DOHH2 (cell line): ENCODE measurements around the gene SEC16A.

Experiments used
- H3F3A ChIP-seq: fragments of 200-600 bp; sonication (generic), shearing (Covaris generic); 2 replicates; pipeline ENCODE4 v1.6.0; 2016; ENCODE audit warnings: antibody characterized with exemption, mild to moderate bottlenecking; ENCODE audit not compliant: control insufficient read depth, insufficient read depth
- H3K27ac ChIP-seq: fragments of 200-600 bp; sonication (generic); 2 replicates; pipeline ENCODE4 v1.5.1; 2014; ENCODE audit warnings: low read depth, mild to moderate bottlenecking, low read length, moderate library complexity
- H3K27me3 ChIP-seq: fragments of 200-600 bp; sonication (generic); 2 replicates; pipeline ENCODE4 v1.6.1; 2014; ENCODE audit warnings: mild to moderate bottlenecking, low read length, mixed read lengths; ENCODE audit not compliant: control insufficient read depth
- H3K36me3 ChIP-seq: fragments of 200-600 bp; sonication (generic); 2 replicates; pipeline ENCODE4 v1.6.1; 2014; ENCODE audit warnings: mild to moderate bottlenecking, low read length, moderate library complexity, mixed read lengths; ENCODE audit not compliant: control insufficient read depth
- H3K4me1 ChIP-seq: fragments of 200-600 bp; sonication (generic); 2 replicates; pipeline ENCODE4 v1.6.1; 2014; ENCODE audit warnings: mild to moderate bottlenecking, low read length, mixed read lengths; ENCODE audit not compliant: control insufficient read depth
- H3K4me2 ChIP-seq: fragments of 200-600 bp; sonication (generic); 2 replicates; pipeline ENCODE4 v1.6.0; 2014; ENCODE audit warnings: mild to moderate bottlenecking, low read length, moderate library complexity
- H3K4me3 ChIP-seq: fragments of 200-600 bp; sonication (generic); 2 replicates; pipeline ENCODE4 v1.5.1; 2014; ENCODE audit warnings: mild to moderate bottlenecking, low read length, mixed read lengths
- H3K79me2 ChIP-seq: fragments of 200-600 bp; sonication (generic); 2 replicates; pipeline ENCODE4 v1.6.1; 2014; ENCODE audit warnings: mild to moderate bottlenecking, low read length, mixed read lengths; ENCODE audit not compliant: control insufficient read depth
- H3K9me2 ChIP-seq: fragments of 200-600 bp; sonication (generic); replicated peaks from 2 replicates; pipeline ENCODE4 v1.6.1; 2014; ENCODE audit warnings: mild to moderate bottlenecking, low read length, mixed read lengths; ENCODE audit not compliant: control insufficient read depth
- H3K9me3 ChIP-seq: fragments of 200-600 bp; sonication (generic); 2 replicates; pipeline ENCODE4 v1.6.1; 2014; ENCODE audit warnings: antibody characterized with exemption, low read length, mixed read lengths; ENCODE audit not compliant: control insufficient read depth, insufficient read depth
- H4K20me1 ChIP-seq: fragments of 200-600 bp; sonication (generic); 2 replicates; pipeline ENCODE4 v1.6.0; 2014; ENCODE audit warnings: low read depth, mild to moderate bottlenecking, antibody characterized with exemption, low read length, moderate library complexity; ENCODE audit not compliant: control insufficient read depth, insufficient read depth
- CTCF ChIP-seq: fragments of 200-600 bp; sonication (generic); IDR thresholded peaks from one replicate; pipeline ENCODE4 v1.5.1; 2014; ENCODE audit warnings: antibody characterized with exemption, mild to moderate bottlenecking, low read depth, low read length; ENCODE audit not compliant: poor library complexity, severe bottlenecking
- EZH2phosphoT487 ChIP-seq: fragments of 200-600 bp; sonication (generic); IDR thresholded peaks from 2 replicates; pipeline ENCODE4 v1.6.1; 2017; ENCODE audit warnings: borderline replicate concordance, mild to moderate bottlenecking, antibody characterized with exemption, low read length, moderate library complexity, mixed read lengths

SEC16A gene

GRCh38 chr9:136484153-136485048 lies 1.6 kb upstream of the SEC16A start:
- no peak for TF ChIP-seq EZH2phosphoT487
- TF ChIP-seq CTCF = no peak
- Histone ChIP-seq H3K4me3 (peak overlapping the region; percentile 89), H4K20me1 (peaks cover 22% of the 10 kb centered on the region; the same call in 1 of the 2 replicates), H3K27ac (no peak overlapping the region), H3K4me2 (peak overlapping the region; percentile 96), H3K27me3 (no peaks in the 10 kb centered on the region), H3K36me3 (peaks cover 15% of the 10 kb centered on the region), H3K79me2 (peaks cover 35% of the 10 kb centered on the region), H3F3A (no peaks in the 10 kb centered on the region), H3K4me1 (peaks cover 20% of the 10 kb centered on the region), H3K9me3 (no peaks in the 10 kb centered on the region), H3K9me2 (no peaks in the 10 kb centered on the region)

GRCh38 chr9:136483589-136484152 lies 831 bp upstream of the SEC16A start:
- TF ChIP-seq CTCF (no peak), EZH2phosphoT487 (no peak)
- H3K27ac ChIP-seq = peak overlapping the region; percentile 85
- H4K20me1 ChIP-seq = peaks cover 22% of the 10 kb centered on the region; the same call in 1 of the 2 replicates
- H3K79me2 ChIP-seq = peaks cover 42% of the 10 kb centered on the region
- no peaks in the 10 kb centered on the region for H3K9me2 ChIP-seq
- no peaks in the 10 kb centered on the region for H3K27me3 ChIP-seq
- no peaks in the 10 kb centered on the region for H3K9me3 ChIP-seq
- peaks cover 20% of the 10 kb centered on the region for H3K4me1 ChIP-seq
- peak overlapping the region; percentile 96 for H3K4me2 ChIP-seq
- peaks cover 18% of the 10 kb centered on the region for H3K36me3 ChIP-seq
- H3F3A ChIP-seq = no peaks in the 10 kb centered on the region
- H3K4me3 ChIP-seq = peak overlapping the region; percentile 89

DNA sequence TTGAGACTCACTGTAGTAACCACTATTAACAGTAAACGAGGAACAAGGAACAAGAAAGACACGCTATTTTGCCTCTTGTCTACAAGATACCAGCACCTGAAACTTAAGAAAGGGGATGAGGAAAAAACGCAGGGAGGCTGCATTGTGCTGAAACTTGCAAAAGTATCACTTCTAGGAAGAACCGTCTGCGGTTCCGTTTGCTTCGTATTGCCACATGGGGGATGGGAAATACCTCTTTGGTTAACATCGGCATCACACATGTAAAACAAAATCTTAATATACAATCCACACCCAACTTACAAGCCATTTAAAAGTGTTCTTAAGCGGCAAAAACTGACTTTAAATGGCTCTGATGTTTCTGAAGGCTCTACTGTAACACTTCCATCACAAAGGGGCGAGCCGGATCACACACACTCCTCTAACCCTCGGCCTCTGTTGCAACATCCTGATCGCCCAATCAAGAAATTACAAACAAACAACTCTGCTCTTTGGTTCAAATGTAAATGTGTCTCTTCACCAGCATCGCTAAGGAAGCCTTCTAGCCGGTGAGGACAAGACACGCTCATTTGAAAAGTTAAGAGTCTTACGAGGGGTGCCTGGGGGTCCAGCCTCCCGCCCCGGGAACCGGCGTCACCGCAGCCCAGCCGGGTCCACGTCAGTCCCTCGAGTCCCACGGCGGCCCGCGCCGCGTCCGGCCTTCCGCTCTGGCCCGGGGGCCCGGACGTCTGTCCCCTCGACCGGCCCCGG lies 621 bp downstream of the SEC16A start:
- peaks cover 57% of the 10 kb centered on the region for H3K79me2 ChIP-seq
- peaks cover 29% of the 10 kb centered on the region; the same call in 1 of the 2 replicates for H4K20me1 ChIP-seq
- H3K36me3 ChIP-seq = peaks cover 28% of the 10 kb centered on the region

More for the DNA sequence above, 621 bp downstream of the SEC16A start:
- Histone ChIP-seq H3K27ac (peak overlapping the region; percentile 58), H3K27me3 (no peaks in the 10 kb centered on the region), H3K4me3 (peak overlapping the region; percentile 98), H3K9me2 (no peaks in the 10 kb centered on the region), H3K9me3 (no peaks in the 10 kb centered on the region), H3K4me1 (peaks cover 20% of the 10 kb centered on the region), H3K4me2 (peak overlapping the region; percentile 69), H3F3A (no peaks in the 10 kb centered on the region)
- TF ChIP-seq EZH2phosphoT487 (no peak), CTCF (no peak)
